WERI-Rb-1 (cell line): ENCODE measurements around the gene MYBBP1A.

Experiments used
- DNase-seq: peaks from one replicate; pipeline ENCODE4 v3.0.0-alpha.2; 2020
- H3K27ac ChIP-seq: fragments of 250-450 bp; sonication (Bioruptor Pico); 2 replicates; pipeline ENCODE4 v1.5.1; 2020; ENCODE audit warnings: mild to moderate bottlenecking, moderate library complexity
- H3K27me3 ChIP-seq: fragments of 250-450 bp; sonication (Bioruptor Pico); 2 replicates; pipeline ENCODE4 v1.5.1; 2021; ENCODE audit warnings: mild to moderate bottlenecking, low read depth, moderate library complexity; ENCODE audit not compliant: insufficient read depth, severe bottlenecking
- H3K36me3 ChIP-seq: fragments of 250-450 bp; sonication (Bioruptor Pico); 2 replicates; pipeline ENCODE4 v1.5.1; 2020; ENCODE audit warnings: mild to moderate bottlenecking, moderate library complexity
- H3K4me3 ChIP-seq: 2 replicates; pipeline ENCODE4 v1.5.1; 2011; ENCODE audit warnings: low read depth, mild to moderate bottlenecking, control low read depth, low read length
- H3K9me3 ChIP-seq: fragments of 250-450 bp; sonication (Bioruptor Pico); 2 replicates; pipeline ENCODE4 v1.5.1; 2021; ENCODE audit warnings: mild to moderate bottlenecking, moderate library complexity; ENCODE audit not compliant: severe bottlenecking
- CTCF ChIP-seq: IDR thresholded peaks from 2 replicates; pipeline ENCODE4 v1.5.1; 2011; ENCODE audit warnings: low read depth, mild to moderate bottlenecking, control low read depth, inconsistent platforms, low read length

Gene MYBBP1A

GRCh38 chr17:4490109-4490591 lies 65.0 kb downstream of the MYBBP1A start:
- no peaks in the 10 kb centered on the region for H3K27me3 ChIP-seq

GRCh38 chr17:4488989-4489595 lies 66.1 kb downstream of the MYBBP1A start:
- no peaks in the 10 kb centered on the region for H3K27me3 ChIP-seq
- DNase-seq = no peak
- H3K4me3 ChIP-seq = no peak overlapping the region
- H3K9me3 ChIP-seq = no peaks in the 10 kb centered on the region
- H3K27ac ChIP-seq = no peak overlapping the region
- H3K36me3 ChIP-seq = no peaks in the 10 kb centered on the region
- no peak for TF ChIP-seq CTCF

More at GRCh38 chr17:4490109-4490591, 65.0 kb downstream of the MYBBP1A start:
- Histone ChIP-seq H3K27ac (peak overlapping the region; percentile 89), H3K9me3 (no peaks in the 10 kb centered on the region), H3K36me3 (no peaks in the 10 kb centered on the region), H3K4me3 (peak overlapping the region; percentile 19; the same call in 1 of the 2 replicates)
- peak; percentile 87 for DNase-seq
- TF ChIP-seq CTCF = no peak
